ENCODE results near the gene CISH.

CISH gene

DNA sequence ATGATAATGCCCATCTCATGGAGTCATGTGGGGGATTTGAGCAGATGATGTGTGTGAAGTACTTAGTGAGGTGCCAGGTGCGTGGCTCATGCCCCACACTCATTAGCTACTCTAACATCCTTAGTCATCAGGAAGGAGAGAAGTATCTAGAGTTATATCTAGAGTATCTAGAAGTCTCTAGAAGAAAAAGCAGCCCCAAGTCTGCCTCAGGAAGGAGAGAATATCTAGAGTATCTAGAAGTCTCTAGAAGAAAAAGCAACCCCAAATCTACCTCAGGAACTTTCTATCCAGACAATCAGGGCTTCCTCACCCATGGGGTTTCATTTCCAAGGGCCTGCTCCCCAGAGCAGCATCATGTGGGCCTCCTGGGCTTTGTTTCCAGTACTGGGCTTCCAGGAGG lies 38.4 kb upstream of the CISH start:
- TF ChIP-seq ZNF274 (IDR thresholded peaks at IDR 0.05; ENCODE audit: low read depth, low read length) (no peak), YY1 (IDR thresholded peaks at IDR 0.05; ENCODE audit: insufficient read depth, insufficient read length) (no peak), SUZ12 (IDR thresholded peaks at IDR 0.05; ENCODE audit: extremely low read depth, insufficient read depth, insufficient read length) (no peak)

DNA sequence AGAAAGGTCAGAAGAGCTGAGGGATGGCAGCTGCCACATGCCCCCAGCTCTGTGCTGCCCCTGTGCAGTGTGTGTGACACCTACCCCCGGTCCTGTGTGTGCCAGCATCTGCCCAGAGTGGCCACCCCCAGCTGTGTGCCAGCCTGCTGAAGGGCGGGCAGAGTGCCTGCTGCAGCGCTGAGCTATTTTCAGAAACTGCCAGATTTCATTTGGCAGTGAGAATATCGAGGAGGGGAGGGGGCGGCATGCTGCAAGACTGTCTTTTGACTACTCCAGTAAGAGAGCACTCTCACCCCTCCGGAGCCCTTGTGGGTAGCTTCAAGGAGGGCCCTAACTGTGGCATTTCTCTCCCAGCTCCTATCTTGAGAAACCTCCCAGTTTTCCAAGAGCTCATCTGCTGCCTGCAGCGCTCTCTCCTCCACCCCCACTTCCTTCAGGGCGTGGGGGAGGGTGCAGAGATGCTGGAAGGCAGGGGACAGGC lies 37.9 kb upstream of the CISH start:
- no peak for TF ChIP-seq YY1 (IDR thresholded peaks at IDR 0.05; ENCODE audit: insufficient read depth, insufficient read length)
- no peak for TF ChIP-seq SUZ12 (IDR thresholded peaks at IDR 0.05; ENCODE audit: extremely low read depth, insufficient read depth, insufficient read length)
- no peak for TF ChIP-seq ZNF274 (IDR thresholded peaks at IDR 0.05; ENCODE audit: low read depth, low read length)
- Histone ChIP-seq H3K36me3 (ENCODE audit: insufficient read depth, insufficient read length, low read length) (peaks cover 30% of the 10 kb centered on the region), H3K9me3 (ENCODE audit: insufficient read depth, low read length) (no peaks in the 10 kb centered on the region)

More for the DNA sequence above, 38.4 kb upstream of the CISH start:
- DNase-seq (ENCODE audit: low read depth, low spot score) = no peak
- Histone ChIP-seq H3K4me1 (ENCODE audit: insufficient read depth, insufficient read length) (peaks cover 29% of the 10 kb centered on the region), H3K4me3 (ENCODE audit: insufficient read length, low read depth) (no peak overlapping the region), H3K9ac (ENCODE audit: insufficient read length, low read depth) (no peak overlapping the region), H3K9me3 (ENCODE audit: insufficient read depth, low read length) (no peaks in the 10 kb centered on the region), H3K27me3 (ENCODE audit: insufficient read depth, insufficient read length) (no peaks in the 10 kb centered on the region), H3K36me3 (ENCODE audit: insufficient read depth, insufficient read length, low read length) (peaks cover 27% of the 10 kb centered on the region)

DNA sequence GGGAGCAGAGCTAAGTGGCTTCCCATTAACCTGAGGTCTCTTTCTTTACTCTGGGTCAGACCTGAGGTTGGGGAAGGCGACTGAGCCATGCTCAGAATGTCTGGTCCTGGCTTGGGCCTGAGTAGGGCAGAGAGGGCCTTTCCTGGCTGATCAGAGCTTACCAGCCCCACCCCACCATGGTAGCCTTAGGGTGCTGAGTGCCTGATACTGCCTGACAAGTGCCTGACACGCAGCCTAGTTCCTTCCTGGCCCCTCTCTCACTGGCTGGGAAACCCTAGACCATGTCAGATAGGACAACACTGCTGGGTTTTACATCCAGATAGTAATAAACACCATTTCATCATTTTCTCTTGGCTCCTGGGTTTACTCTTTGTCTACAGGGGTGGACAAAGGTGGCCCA lies 37.4 kb upstream of the CISH start:
- Histone ChIP-seq H3K4me3 (ENCODE audit: insufficient read length, low read depth) (no peak overlapping the region), H3K36me3 (ENCODE audit: insufficient read depth, insufficient read length, low read length) (peaks cover 35% of the 10 kb centered on the region), H3K27me3 (ENCODE audit: insufficient read depth, insufficient read length) (no peaks in the 10 kb centered on the region), H3K9ac (ENCODE audit: insufficient read length, low read depth) (no peak overlapping the region), H3K9me3 (ENCODE audit: insufficient read depth, low read length) (no peaks in the 10 kb centered on the region), H3K4me1 (ENCODE audit: insufficient read depth, insufficient read length) (peaks cover 29% of the 10 kb centered on the region)
- no peak for TF ChIP-seq ZNF274 (IDR thresholded peaks at IDR 0.05; ENCODE audit: low read depth, low read length)
- no peak for DNase-seq (ENCODE audit: low read depth, low spot score)

More for the DNA sequence above, 37.9 kb upstream of the CISH start:
- H3K4me1 ChIP-seq (ENCODE audit: insufficient read depth, insufficient read length) = peaks cover 29% of the 10 kb centered on the region
- H3K9ac ChIP-seq (ENCODE audit: insufficient read length, low read depth) = no peak overlapping the region
- H3K27me3 ChIP-seq (ENCODE audit: insufficient read depth, insufficient read length) = no peaks in the 10 kb centered on the region
- no peak for DNase-seq (ENCODE audit: low read depth, low spot score)
- no peak overlapping the region for H3K4me3 ChIP-seq (ENCODE audit: insufficient read length, low read depth)

DNA sequence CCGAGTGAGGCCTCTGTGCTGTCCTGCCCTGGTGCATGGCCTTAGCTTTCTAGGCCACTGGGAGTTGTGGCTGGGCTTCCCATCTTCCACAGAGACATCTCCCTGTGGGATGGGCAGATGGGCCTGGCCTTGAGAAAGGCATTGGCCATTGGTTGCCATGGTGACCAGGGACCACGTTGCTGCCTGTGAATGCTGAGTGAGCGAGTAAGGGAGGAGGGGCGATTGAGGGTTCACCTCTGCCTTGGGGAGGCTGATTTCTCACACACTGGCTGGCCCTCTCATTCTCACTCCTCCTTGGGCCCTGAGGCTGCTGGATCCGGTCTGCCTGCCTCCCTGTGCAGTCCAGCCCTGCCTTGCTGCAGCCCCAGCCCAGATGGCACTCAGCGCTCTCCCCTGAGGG lies 36.7 kb upstream of the CISH start:
- no peak for DNase-seq (ENCODE audit: low read depth, low spot score)
- Histone ChIP-seq H3K9ac (ENCODE audit: insufficient read length, low read depth) (no peak overlapping the region), H3K4me1 (ENCODE audit: insufficient read depth, insufficient read length) (peaks cover 29% of the 10 kb centered on the region), H3K4me3 (ENCODE audit: insufficient read length, low read depth) (no peak overlapping the region), H3K9me3 (ENCODE audit: insufficient read depth, low read length) (no peaks in the 10 kb centered on the region), H3K36me3 (ENCODE audit: insufficient read depth, insufficient read length, low read length) (peaks cover 39% of the 10 kb centered on the region), H3K27me3 (ENCODE audit: insufficient read depth, insufficient read length) (no peaks in the 10 kb centered on the region)
- no peak for TF ChIP-seq ZNF274 (IDR thresholded peaks at IDR 0.05; ENCODE audit: low read depth, low read length)
- no peak for TF ChIP-seq SUZ12 (IDR thresholded peaks at IDR 0.05; ENCODE audit: extremely low read depth, insufficient read depth, insufficient read length)
- no peak for TF ChIP-seq YY1 (IDR thresholded peaks at IDR 0.05; ENCODE audit: insufficient read depth, insufficient read length)

DNA sequence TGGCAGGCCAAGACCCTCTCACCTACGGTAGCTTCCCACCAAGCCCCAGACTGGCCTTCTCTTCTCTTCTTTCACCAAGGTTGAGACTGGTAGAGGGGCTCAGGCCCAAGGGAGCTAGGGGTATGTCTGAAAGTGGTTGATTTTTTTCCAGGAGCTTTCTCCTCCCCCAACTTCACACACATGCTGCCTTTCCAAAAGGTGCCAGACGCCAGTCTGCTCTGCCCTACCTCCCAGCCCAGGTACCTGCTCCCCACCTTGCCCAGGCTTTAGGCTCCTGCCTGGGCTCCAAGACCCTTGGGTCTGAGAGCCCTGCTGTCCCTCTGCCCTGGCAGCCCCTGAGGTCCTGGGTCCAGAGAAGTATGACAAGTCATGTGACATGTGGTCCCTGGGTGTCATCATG lies 33.8 kb upstream of the CISH start:
- Histone ChIP-seq H3K4me3 (ENCODE audit: insufficient read length, low read depth) (no peak overlapping the region), H3K9me3 (ENCODE audit: insufficient read depth, low read length) (no peaks in the 10 kb centered on the region), H3K9ac (ENCODE audit: insufficient read length, low read depth) (no peak overlapping the region), H3K4me1 (ENCODE audit: insufficient read depth, insufficient read length) (peaks cover 13% of the 10 kb centered on the region), H3K36me3 (ENCODE audit: insufficient read depth, insufficient read length, low read length) (peaks cover 58% of the 10 kb centered on the region), H3K27me3 (ENCODE audit: insufficient read depth, insufficient read length) (no peaks in the 10 kb centered on the region)
- TF ChIP-seq SUZ12 (IDR thresholded peaks at IDR 0.05; ENCODE audit: extremely low read depth, insufficient read depth, insufficient read length) (no peak), YY1 (IDR thresholded peaks at IDR 0.05; ENCODE audit: insufficient read depth, insufficient read length) (no peak), ZNF274 (IDR thresholded peaks at IDR 0.05; ENCODE audit: low read depth, low read length) (no peak)
- DNase-seq (ENCODE audit: low read depth, low spot score) = no peak

DNA sequence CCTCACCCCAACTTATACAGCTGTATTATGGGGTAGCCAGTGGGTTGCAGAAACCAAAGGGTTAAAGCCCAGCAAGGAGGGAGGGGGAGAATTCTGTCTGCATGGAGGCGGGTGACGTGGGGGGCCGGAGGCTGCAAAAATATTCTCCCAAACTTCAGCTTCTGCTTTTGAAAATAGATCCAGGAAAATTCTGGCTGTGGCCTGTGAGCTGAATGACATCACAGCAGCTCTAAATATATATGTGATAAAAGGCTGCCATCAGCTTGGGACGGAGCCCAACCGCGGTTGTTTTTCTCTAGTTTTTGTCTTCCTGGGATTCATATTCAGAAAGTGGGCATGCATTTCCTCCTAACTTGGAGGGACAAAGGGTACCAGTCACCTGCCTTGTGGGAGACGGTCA lies 33.0 kb upstream of the CISH start:
- TF ChIP-seq YY1 (IDR thresholded peaks at IDR 0.05; ENCODE audit: insufficient read depth, insufficient read length) (no peak), ZNF274 (IDR thresholded peaks at IDR 0.05; ENCODE audit: low read depth, low read length) (no peak), SUZ12 (IDR thresholded peaks at IDR 0.05; ENCODE audit: extremely low read depth, insufficient read depth, insufficient read length) (no peak)
- Histone ChIP-seq H3K4me1 (ENCODE audit: insufficient read depth, insufficient read length) (peaks cover 9% of the 10 kb centered on the region), H3K9me3 (ENCODE audit: insufficient read depth, low read length) (no peaks in the 10 kb centered on the region), H3K36me3 (ENCODE audit: insufficient read depth, insufficient read length, low read length) (peaks cover 63% of the 10 kb centered on the region), H3K4me3 (ENCODE audit: insufficient read length, low read depth) (no peak overlapping the region), H3K27me3 (ENCODE audit: insufficient read depth, insufficient read length) (no peaks in the 10 kb centered on the region), H3K9ac (ENCODE audit: insufficient read length, low read depth) (no peak overlapping the region)
- DNase-seq (ENCODE audit: low read depth, low spot score) = no peak

DNA sequence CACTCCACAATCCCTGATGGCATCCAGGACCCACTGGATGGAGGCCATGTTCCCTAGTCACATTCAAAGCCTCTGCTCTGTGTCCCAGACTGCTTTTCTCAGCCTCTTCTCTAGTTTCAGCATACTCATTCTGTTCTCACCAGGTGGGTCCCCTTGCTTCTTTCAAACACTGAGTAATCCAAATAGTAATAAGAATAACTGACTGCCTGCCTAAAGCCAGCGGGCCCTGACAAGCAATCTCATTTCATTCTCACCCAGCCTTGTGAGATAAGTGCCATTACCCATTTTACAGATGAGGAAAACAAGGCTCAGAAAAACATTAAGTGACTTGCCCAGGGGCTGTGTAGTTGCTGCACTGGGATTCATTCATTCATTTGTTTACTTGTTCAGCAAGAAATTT lies 30.8 kb upstream of the CISH start:
- H3K9ac ChIP-seq (ENCODE audit: insufficient read length, low read depth) = no peak overlapping the region
- DNase-seq (ENCODE audit: low read depth, low spot score) = no peak
- H3K4me1 ChIP-seq (ENCODE audit: insufficient read depth, insufficient read length) = peaks cover 10% of the 10 kb centered on the region
- H3K4me3 ChIP-seq (ENCODE audit: insufficient read length, low read depth) = no peak overlapping the region
- TF ChIP-seq ZNF274 (IDR thresholded peaks at IDR 0.05; ENCODE audit: low read depth, low read length) = no peak
- no peak for TF ChIP-seq SUZ12 (IDR thresholded peaks at IDR 0.05; ENCODE audit: extremely low read depth, insufficient read depth, insufficient read length)
- no peak for TF ChIP-seq YY1 (IDR thresholded peaks at IDR 0.05; ENCODE audit: insufficient read depth, insufficient read length)
- H3K9me3 ChIP-seq (ENCODE audit: insufficient read depth, low read length) = no peaks in the 10 kb centered on the region
- H3K27me3 ChIP-seq (ENCODE audit: insufficient read depth, insufficient read length) = no peaks in the 10 kb centered on the region
- peaks cover 56% of the 10 kb centered on the region for H3K36me3 ChIP-seq (ENCODE audit: insufficient read depth, insufficient read length, low read length)
